ENCODE results near the gene UFL1.
"Not testable (repeated sequence)": the region's sequence is repeated elsewhere in the genome, so short reads cannot be mapped to it uniquely, and the experiment has no call there.

UFL1 gene

GRCh38 chr6:96528193-96528592 lies 6.6 kb downstream of the UFL1 start:
- Histone ChIP-seq H3K4me1 (ENCODE audit: control insufficient read depth, insufficient read depth, low read length) (peaks cover 13% of the 10 kb centered on the region), H3K36me3 (ENCODE audit: control insufficient read depth, insufficient read depth, low read length, severe bottlenecking) (peaks cover 83% of the 10 kb centered on the region), H3K9me3 (ENCODE audit: control insufficient read depth, low read length) (no peaks in the 10 kb centered on the region), H3K9ac (ENCODE audit: low read length) (no peak overlapping the region), H3K4me3 (ENCODE audit: low read length) (no peak overlapping the region), H3K27me3 (replicated peaks; ENCODE audit: control insufficient read depth, insufficient read depth, low read length) (no peaks in the 10 kb centered on the region)
- no peak for DNase-seq (ENCODE audit: low read depth)

DNA sequence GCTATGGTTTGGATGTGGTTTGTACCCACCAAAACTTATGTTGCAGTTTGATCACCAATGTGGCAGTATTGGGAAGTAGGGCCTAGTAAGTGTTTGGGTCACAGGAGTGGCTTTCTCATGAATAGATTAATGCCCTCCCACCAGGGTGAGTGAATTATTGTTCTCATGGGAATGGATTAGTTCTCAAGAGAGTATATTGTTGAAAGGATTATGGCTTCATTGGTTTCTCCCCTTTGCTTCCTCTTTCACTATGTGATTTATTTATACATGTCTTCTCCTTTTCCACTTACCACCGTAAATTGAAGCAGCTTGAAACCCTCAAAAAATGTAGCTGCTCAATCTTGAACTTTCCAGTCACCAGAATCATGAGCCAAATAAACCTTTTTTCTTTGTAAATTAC lies 10.8 kb downstream of the UFL1 start:
- Histone ChIP-seq H3K4me1 (ENCODE audit: control insufficient read depth, insufficient read depth, low read length) (no peaks in the 10 kb centered on the region), H3K9ac (ENCODE audit: low read length) (no peak overlapping the region), H3K4me3 (ENCODE audit: low read length) (no peak overlapping the region), H3K9me3 (ENCODE audit: control insufficient read depth, low read length) (no peaks in the 10 kb centered on the region), H3K36me3 (ENCODE audit: control insufficient read depth, insufficient read depth, low read length, severe bottlenecking) (peaks cover 72% of the 10 kb centered on the region), H3K27me3 (replicated peaks; ENCODE audit: control insufficient read depth, insufficient read depth, low read length) (no peaks in the 10 kb centered on the region)
- no peak for DNase-seq (ENCODE audit: low read depth)

- no peak overlapping the region for H3K9ac ChIP-seq (ENCODE audit: low read length)
- H3K4me3 ChIP-seq (ENCODE audit: low read length) = no peak overlapping the region
- no peaks in the 10 kb centered on the region for H3K9me3 ChIP-seq (ENCODE audit: control insufficient read depth, low read length)
- no peaks in the 10 kb centered on the region for H3K27me3 ChIP-seq (replicated peaks; ENCODE audit: control insufficient read depth, insufficient read depth, low read length)
- H3K4me1 ChIP-seq (ENCODE audit: control insufficient read depth, insufficient read depth, low read length) = no peaks in the 10 kb centered on the region
- no peak for DNase-seq (ENCODE audit: low read depth)
- peaks cover 69% of the 10 kb centered on the region for H3K36me3 ChIP-seq (ENCODE audit: control insufficient read depth, insufficient read depth, low read length, severe bottlenecking)
These were observed 16.1 kb downstream of the UFL1 start for GRCh38 chr6:96537726-96538125.

- no peaks in the 10 kb centered on the region for H3K27me3 ChIP-seq (replicated peaks; ENCODE audit: control insufficient read depth, insufficient read depth, low read length)
- DNase-seq (ENCODE audit: low read depth) = peak; percentile 28
- H3K4me3 ChIP-seq (ENCODE audit: low read length) = no peak overlapping the region
- peaks cover 96% of the 10 kb centered on the region for H3K36me3 ChIP-seq (ENCODE audit: control insufficient read depth, insufficient read depth, low read length, severe bottlenecking)
- H3K4me1 ChIP-seq (ENCODE audit: control insufficient read depth, insufficient read depth, low read length) = no peaks in the 10 kb centered on the region
- H3K9ac ChIP-seq (ENCODE audit: low read length) = no peak overlapping the region
- no peaks in the 10 kb centered on the region for H3K9me3 ChIP-seq (ENCODE audit: control insufficient read depth, low read length)
These were observed 21.1 kb downstream of the UFL1 start for GRCh38 chr6:96542702-96543101.

DNA sequence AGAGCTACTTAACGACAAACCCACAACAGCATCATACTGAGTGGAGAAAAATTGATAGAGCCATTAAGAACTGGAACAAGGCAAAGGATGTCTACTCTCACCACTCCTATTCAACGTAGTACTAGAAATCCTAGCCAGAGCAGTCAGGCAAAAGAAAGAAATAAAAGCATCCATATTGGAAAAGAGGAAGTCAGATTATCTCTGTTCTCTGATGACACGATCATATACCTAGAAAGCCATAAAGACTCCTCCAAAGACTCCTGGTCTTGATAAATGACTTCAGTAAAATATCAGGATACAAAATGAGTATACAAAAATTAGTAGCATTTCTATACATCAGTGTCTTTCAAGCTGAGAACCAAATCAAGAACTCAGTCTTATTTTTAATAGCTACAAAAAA lies 24.3 kb downstream of the UFL1 start:
- DNase-seq (ENCODE audit: low read depth) = no peak
- H3K4me1 ChIP-seq (ENCODE audit: control insufficient read depth, insufficient read depth, low read length) = no peaks in the 10 kb centered on the region
- no peaks in the 10 kb centered on the region for H3K27me3 ChIP-seq (replicated peaks; ENCODE audit: control insufficient read depth, insufficient read depth, low read length)
- H3K9ac ChIP-seq (ENCODE audit: low read length) = no peak overlapping the region
- peaks cover 94% of the 10 kb centered on the region for H3K36me3 ChIP-seq (ENCODE audit: control insufficient read depth, insufficient read depth, low read length, severe bottlenecking)
- no peaks in the 10 kb centered on the region for H3K9me3 ChIP-seq (ENCODE audit: control insufficient read depth, low read length)
- H3K4me3 ChIP-seq (ENCODE audit: low read length) = no peak overlapping the region

GRCh38 chr6:96547654-96548053 lies 26.0 kb downstream of the UFL1 start:
- no peaks in the 10 kb centered on the region for H3K9me3 ChIP-seq (ENCODE audit: control insufficient read depth, low read length)
- H3K9ac ChIP-seq (ENCODE audit: low read length) = no peak overlapping the region
- no peaks in the 10 kb centered on the region for H3K27me3 ChIP-seq (replicated peaks; ENCODE audit: control insufficient read depth, insufficient read depth, low read length)
- H3K4me3 ChIP-seq (ENCODE audit: low read length) = no peak overlapping the region
- H3K36me3 ChIP-seq (ENCODE audit: control insufficient read depth, insufficient read depth, low read length, severe bottlenecking) = peaks cover 97% of the 10 kb centered on the region
- H3K4me1 ChIP-seq (ENCODE audit: control insufficient read depth, insufficient read depth, low read length) = no peaks in the 10 kb centered on the region
- no peak for DNase-seq (ENCODE audit: low read depth)

GRCh38 chr6:96554558-96554957 lies 33.0 kb downstream of the UFL1 start:
- Histone ChIP-seq H3K4me3 (ENCODE audit: low read length) (no peak overlapping the region), H3K4me1 (ENCODE audit: control insufficient read depth, insufficient read depth, low read length) (no peaks in the 10 kb centered on the region), H3K36me3 (ENCODE audit: control insufficient read depth, insufficient read depth, low read length, severe bottlenecking) (peaks cover 65% of the 10 kb centered on the region), H3K9me3 (ENCODE audit: control insufficient read depth, low read length) (no peaks in the 10 kb centered on the region), H3K27me3 (replicated peaks; ENCODE audit: control insufficient read depth, insufficient read depth, low read length) (no peaks in the 10 kb centered on the region), H3K9ac (ENCODE audit: low read length) (no peak overlapping the region)
- DNase-seq (ENCODE audit: low read depth) = no peak

DNA sequence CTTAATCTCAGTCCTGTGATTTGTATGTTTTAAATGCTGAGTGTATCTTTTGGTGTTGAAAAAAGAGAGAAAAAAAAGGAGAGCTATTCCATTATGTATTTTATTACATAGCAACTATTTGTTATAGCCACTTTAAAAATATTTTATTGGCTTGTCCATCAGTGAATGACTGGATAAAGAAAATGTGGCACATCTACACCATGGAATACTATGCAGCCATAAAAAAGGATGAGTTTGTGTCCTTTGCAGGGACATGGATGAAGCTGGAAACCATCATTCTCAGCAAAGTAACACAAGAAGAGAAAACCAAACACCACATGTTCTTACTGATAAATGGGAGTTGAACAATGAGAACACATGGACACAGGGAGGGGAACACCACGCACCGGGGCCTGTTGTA lies 38.1 kb downstream of the UFL1 start:
- not testable (repeated sequence) for H3K9me3 ChIP-seq (ENCODE audit: control insufficient read depth, low read length); H3K27me3 ChIP-seq (replicated peaks; ENCODE audit: control insufficient read depth, insufficient read depth, low read length); DNase-seq (ENCODE audit: low read depth); H3K4me3 ChIP-seq (ENCODE audit: low read length); H3K4me1 ChIP-seq (ENCODE audit: control insufficient read depth, insufficient read depth, low read length); H3K9ac ChIP-seq (ENCODE audit: low read length)
- H3K36me3 ChIP-seq (ENCODE audit: control insufficient read depth, insufficient read depth, low read length, severe bottlenecking) = peaks cover 13% of the 10 kb centered on the region

- Histone ChIP-seq H3K27me3 (replicated peaks; ENCODE audit: control insufficient read depth, insufficient read depth, low read length) (no peaks in the 10 kb centered on the region), H3K4me3 (ENCODE audit: low read length) (no peak within 1 kb of the TSS), H3K9ac (ENCODE audit: low read length) (no peak within 1 kb of the TSS), H3K36me3 (ENCODE audit: control insufficient read depth, insufficient read depth, low read length, severe bottlenecking) (no peaks in the 10 kb centered on the region), H3K4me1 (ENCODE audit: control insufficient read depth, insufficient read depth, low read length) (peaks cover 6% of the 10 kb centered on the region), H3K9me3 (ENCODE audit: control insufficient read depth, low read length) (no peaks in the 10 kb centered on the region)
- peak; percentile 12 for DNase-seq (ENCODE audit: low read depth)
These were observed 41.3 kb downstream of the UFL1 start, which contains the start of gene FHL5 for GRCh38 chr6:96562886-96563285. TSS of gene FHL5 (plus strand) at chr6:96563128. CDS start at chr6:96603614, 40,486 bp downstream.

DNA sequence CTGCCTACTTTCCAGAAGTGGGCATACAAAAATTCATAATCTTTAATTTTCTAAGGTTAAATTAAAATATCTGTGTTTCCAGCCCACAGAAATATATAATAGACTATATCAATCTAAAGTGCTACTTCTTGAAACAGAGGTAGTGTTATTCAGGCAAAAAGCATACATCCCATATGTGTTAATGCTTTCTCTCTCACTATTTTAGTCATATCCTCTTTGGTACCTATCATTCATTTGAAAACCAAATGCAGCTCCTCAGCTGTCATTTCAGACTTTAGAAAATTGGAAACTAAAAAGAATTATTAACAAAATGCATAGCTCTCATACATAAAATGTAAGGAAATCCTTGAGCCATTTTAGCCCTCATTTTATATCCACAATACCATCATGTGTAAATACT lies 42.2 kb downstream of the UFL1 start:
- H3K9me3 ChIP-seq (ENCODE audit: control insufficient read depth, low read length) = no peaks in the 10 kb centered on the region
- H3K4me1 ChIP-seq (ENCODE audit: control insufficient read depth, insufficient read depth, low read length) = peaks cover 6% of the 10 kb centered on the region
- no peaks in the 10 kb centered on the region for H3K36me3 ChIP-seq (ENCODE audit: control insufficient read depth, insufficient read depth, low read length, severe bottlenecking)
- no peaks in the 10 kb centered on the region for H3K27me3 ChIP-seq (replicated peaks; ENCODE audit: control insufficient read depth, insufficient read depth, low read length)
- no peak overlapping the region for H3K9ac ChIP-seq (ENCODE audit: low read length)
- no peak overlapping the region for H3K4me3 ChIP-seq (ENCODE audit: low read length)
- DNase-seq (ENCODE audit: low read depth) = no peak

DNA sequence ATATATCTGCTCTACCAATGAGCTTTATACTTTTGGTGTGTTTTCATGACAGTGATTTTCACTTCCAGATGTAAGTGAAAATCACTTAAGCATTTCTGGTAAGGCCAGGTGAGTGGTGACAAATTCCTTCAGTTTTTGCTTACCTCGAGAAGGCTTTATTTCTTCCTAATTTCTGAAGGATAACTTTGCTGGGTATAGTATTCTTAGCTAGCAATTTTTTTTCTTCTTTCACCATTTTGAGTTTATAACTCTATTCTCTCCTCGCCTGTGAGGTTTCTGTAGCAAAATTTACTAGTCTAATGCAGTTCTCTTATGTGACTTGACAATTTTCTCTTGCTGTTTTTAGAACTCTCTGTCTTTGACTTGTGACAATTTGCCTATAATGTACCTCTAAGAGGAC lies 48.4 kb downstream of the UFL1 start:
- Histone ChIP-seq H3K4me3 (ENCODE audit: low read length) (peak overlapping the region; percentile 12), H3K4me1 (ENCODE audit: control insufficient read depth, insufficient read depth, low read length) (peaks cover 1% of the 10 kb centered on the region), H3K36me3 (ENCODE audit: control insufficient read depth, insufficient read depth, low read length, severe bottlenecking) (no peaks in the 10 kb centered on the region), H3K9me3 (ENCODE audit: control insufficient read depth, low read length) (peaks cover 21% of the 10 kb centered on the region), H3K27me3 (replicated peaks; ENCODE audit: control insufficient read depth, insufficient read depth, low read length) (no peaks in the 10 kb centered on the region), H3K9ac (ENCODE audit: low read length) (no peak overlapping the region)
- no peak for DNase-seq (ENCODE audit: low read depth)

- peaks cover 21% of the 10 kb centered on the region for H3K9me3 ChIP-seq (ENCODE audit: control insufficient read depth, low read length)
- no peaks in the 10 kb centered on the region for H3K36me3 ChIP-seq (ENCODE audit: control insufficient read depth, insufficient read depth, low read length, severe bottlenecking)
- H3K27me3 ChIP-seq (replicated peaks; ENCODE audit: control insufficient read depth, insufficient read depth, low read length) = no peaks in the 10 kb centered on the region
- no peak overlapping the region for H3K4me3 ChIP-seq (ENCODE audit: low read length)
- H3K9ac ChIP-seq (ENCODE audit: low read length) = no peak overlapping the region
- DNase-seq (ENCODE audit: low read depth) = no peak
- peaks cover 4% of the 10 kb centered on the region for H3K4me1 ChIP-seq (ENCODE audit: control insufficient read depth, insufficient read depth, low read length)
These were observed 49.9 kb downstream of the UFL1 start for GRCh38 chr6:96571551-96571950.
